CD4-positive, alpha-beta memory T cell (primary cell): ENCODE measurements around the gene ADORA3. TPM values are rescaled to one million over a fixed set of nuclear protein-coding genes. Genes with fewer than 3 reads are reported as not detected.

Experiments used
- CTCF ChIA-PET: fragments of 350-600 bp; sonication (Branson Sonifier 250); formaldehyde crosslinking; loops from one replicate; lab custom pipeline; 2021; ENCODE audit warnings: inconsistent platforms; ENCODE audit not compliant: partially characterized antibody; lab: Charles Lee
- POLR2A ChIA-PET: fragments of 350-600 bp; sonication (Branson Sonifier 250); formaldehyde crosslinking; loops from one replicate; lab custom pipeline; 2021; ENCODE audit not compliant: partially characterized antibody; lab: Charles Lee
- DNase-seq, 5 donors: peaks; one replicate each; pipeline versions ENCODE4 v3.0.0 to v3.0.0-alpha.2; 2020 to 2022; ENCODE audit warnings: mixed read lengths in 1 of 5
- H3K27ac ChIP-seq: one replicate; pipeline ENCODE4 v1.7.0; 2013; ENCODE audit warnings: low read depth, low read length
- H3K27me3 ChIP-seq: 2 replicates; pipeline ENCODE4 v1.7.0; 2013; ENCODE audit warnings: mild to moderate bottlenecking, low read length, moderate library complexity; ENCODE audit not compliant: insufficient read depth
- H3K36me3 ChIP-seq: 2 replicates; pipeline ENCODE4 v1.7.0; 2013; ENCODE audit warnings: mild to moderate bottlenecking, low read length, moderate library complexity; ENCODE audit not compliant: insufficient read depth
- H3K4me1 ChIP-seq: 2 replicates; pipeline ENCODE4 v1.7.0; 2013; ENCODE audit warnings: mild to moderate bottlenecking, low read length, moderate library complexity; ENCODE audit not compliant: insufficient read depth
- H3K4me3 ChIP-seq, 2 donors: one replicate each; pipeline ENCODE4 v1.7.0; 2013; ENCODE audit warnings: low read length in 2 of 2, mild to moderate bottlenecking in 1 of 2
- H3K9me3 ChIP-seq, 2 donors: one replicate each; pipeline ENCODE4 v1.7.0; 2013; ENCODE audit warnings: low read length in 2 of 2, control low read depth in 1 of 2; ENCODE audit not compliant: control insufficient read depth in 1 of 2
- H3K27ac Mint-ChIP-seq, 7 donors: one replicate each; pipeline ENCODE4 v1.8.0; 2020 to 2021; ENCODE audit warnings: mixed read lengths in 7 of 7, mild to moderate bottlenecking in 6 of 7, inconsistent platforms in 3 of 7, moderate library complexity in 3 of 7
- H3K27me3 Mint-ChIP-seq, 2 donors: one replicate each; pipeline ENCODE4 v1.8.0; 2020 to 2021; ENCODE audit warnings: mixed read lengths in 2 of 2
- H3K36me3 Mint-ChIP-seq, 2 donors: one replicate each; pipeline ENCODE4 v1.8.0; 2020 to 2021; ENCODE audit warnings: mixed read lengths in 2 of 2, inconsistent platforms in 1 of 2, mild to moderate bottlenecking in 1 of 2
- H3K4me1 Mint-ChIP-seq, 4 donors: one replicate each; pipeline ENCODE4 v1.8.0; 2020 to 2021; ENCODE audit warnings: mixed read lengths in 4 of 4, mild to moderate bottlenecking in 1 of 4
- H3K4me3 Mint-ChIP-seq, 8 donors: one replicate each; pipeline ENCODE4 v1.8.0; 2020 to 2021; ENCODE audit warnings: mixed read lengths in 8 of 8, mild to moderate bottlenecking in 7 of 8, moderate library complexity in 6 of 8, inconsistent platforms in 3 of 8
- H3K9me3 Mint-ChIP-seq, 8 donors: one replicate each; pipeline ENCODE4 v1.8.0; 2020 to 2021; ENCODE audit warnings: mixed read lengths in 8 of 8, mild to moderate bottlenecking in 5 of 8, inconsistent platforms in 3 of 8, moderate library complexity in 1 of 8
- intact Hi-C: fragments of 100-400 bp; cut with micrococcal nuclease; formaldehyde crosslinking; loops from one replicate; pipeline ENCODE4 v1.15.1; 2023
- polyA plus RNA-seq, 2 donors: library from polyadenylated mRNA; unstranded; fragments of 300-500 nt; fragmentation: Illumina TruSeq; gene quantifications; one replicate each; pipeline ENCODE4 v1.2.3, GENCODE V29; 2021
- total RNA-seq, 2 experiments: library from RNA; stranded (reverse); gene quantifications; one replicate each; pipeline ENCODE4 v1.2.3, GENCODE V29; 2021

The ADORA3 gene
- total and polyA plus RNA-seq, 4 experiments from 2014 or later, result 0.41 to 0.46 (median 0.42) TPM; not detected in 1

DNA sequence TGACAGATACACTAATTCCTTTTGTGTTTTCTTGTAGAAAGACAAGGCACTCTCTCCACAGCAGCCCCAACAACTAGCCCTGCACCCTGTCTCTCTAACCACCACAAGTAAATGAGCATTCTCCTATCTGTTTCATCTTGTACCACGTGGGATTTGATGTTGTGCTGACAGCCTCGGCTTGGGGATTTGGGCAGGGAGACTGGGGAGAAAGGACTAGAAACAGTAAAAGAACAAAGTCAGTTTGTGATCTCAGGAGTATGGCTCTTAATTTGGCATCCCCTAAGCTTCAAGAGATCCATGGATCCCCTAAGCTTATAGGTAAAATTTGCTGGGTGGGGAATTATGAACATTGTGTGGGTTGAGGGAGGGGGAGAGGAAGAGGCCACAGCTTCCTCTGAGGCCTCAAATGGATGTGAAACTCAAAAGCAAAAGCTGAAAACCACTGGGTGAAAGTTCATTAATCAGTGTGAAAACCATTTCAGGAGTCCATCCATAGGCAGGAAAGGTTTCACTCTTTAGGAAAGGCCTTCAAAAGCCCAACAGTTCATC, 26.6 kb downstream of the ADORA3 start:
- H3K27me3 ChIP-seq, result no peaks in the 10 kb centered on the region
- H3K4me3 ChIP-seq, result peak overlapping the region; percentile 1 to 48
- Mint-ChIP-seq H3K4me3 (peak overlapping the region; percentile 74 to 96 (median 90)), H3K9me3 (peaks cover 0 to 2% (median 0%) of the 10 kb centered on the region in 8 donors), H3K27me3 (no peaks in the 10 kb centered on the region), H3K27ac (peak overlapping the region; percentile 85 to 96 (median 92)), H3K4me1 (peaks cover 47 to 71% (median 60%) of the 10 kb centered on the region in 4 donors), H3K36me3 (peaks cover 18 to 20% of the 10 kb centered on the region in 2 donors)
- ChIA-PET CTCF (interaction anchor here (0.8 to 10.6 kb wide), 12 partner anchors 9 to 274 kb away, joined by 3 to 116 read pairs (median 3); partner anchors contain the start of genes ADORA3, ATP5PB, TMIGD3 and WDR77), POLR2A (interaction anchor here (0.6 to 9.9 kb wide), 22 partner anchors 11 to 285 kb away, joined by 3 to 170 read pairs (median 6); partner anchors contain the start of genes ADORA3, ATP5PB, INKA2 and RAP1A)
- no peaks in the 10 kb centered on the region for H3K9me3 ChIP-seq
- intact Hi-C loops, result no loop called here
- H3K36me3 ChIP-seq, result no peaks in the 10 kb centered on the region
- peaks cover 75% of the 10 kb centered on the region for H3K4me1 ChIP-seq
- peak; percentile 67 to 77 (median 75) for DNase-seq
- H3K27ac ChIP-seq, result peak overlapping the region; percentile 55

DNA sequence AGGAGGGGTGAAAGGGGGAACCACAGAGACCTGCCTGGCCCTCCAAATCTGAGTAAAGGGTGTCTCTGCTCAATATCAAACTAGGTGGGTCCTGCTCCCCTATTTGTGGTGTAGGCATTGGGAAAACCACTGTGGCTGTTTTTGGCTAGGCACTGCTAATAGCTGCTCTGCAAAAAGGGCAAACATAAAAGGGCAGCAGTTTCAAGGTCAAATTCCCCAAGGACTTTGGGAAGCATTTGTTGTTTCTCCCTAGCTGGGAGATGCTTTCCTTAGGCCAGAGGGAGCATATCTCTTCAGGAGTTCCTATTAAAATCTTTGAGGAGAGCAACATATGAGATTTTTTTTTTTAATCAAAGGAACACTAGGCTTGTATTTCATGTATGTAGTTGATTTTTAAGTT, 27.2 kb downstream of the ADORA3 start:
- ChIA-PET CTCF (interaction anchor here (0.8 to 10.6 kb wide), 9 partner anchors 12 to 271 kb away, joined by 3 to 116 read pairs (median 4); partner anchors contain the start of genes ADORA3, ATP5PB, TMIGD3 and WDR77), POLR2A (interaction anchor here (0.6 to 9.9 kb wide), 17 partner anchors 11 to 284 kb away, joined by 3 to 170 read pairs (median 9); partner anchors contain the start of genes ADORA3, ATP5PB, RAP1A and TMIGD3)
- Histone ChIP-seq H3K4me3 (peak overlapping the region; percentile 1 to 48), H3K4me1 (peaks cover 81% of the 10 kb centered on the region), H3K27me3 (no peaks in the 10 kb centered on the region), H3K36me3 (no peaks in the 10 kb centered on the region), H3K9me3 (no peaks in the 10 kb centered on the region), H3K27ac (peak overlapping the region; percentile 55)
- peaks cover 0 to 4% (median 0%) of the 10 kb centered on the region in 8 donors for H3K9me3 Mint-ChIP-seq
- intact Hi-C loops, result no loop called here
- DNase-seq, result no peak
- H3K4me1 Mint-ChIP-seq, result peaks cover 42 to 66% (median 54%) of the 10 kb centered on the region in 4 donors
- peak overlapping the region; percentile 85 to 96 (median 92) for H3K27ac Mint-ChIP-seq
- peak overlapping the region; percentile 74 to 96 (median 90) for H3K4me3 Mint-ChIP-seq
- H3K27me3 Mint-ChIP-seq, result no peaks in the 10 kb centered on the region
- H3K36me3 Mint-ChIP-seq, result peaks cover 18 to 20% of the 10 kb centered on the region in 2 donors

DNA sequence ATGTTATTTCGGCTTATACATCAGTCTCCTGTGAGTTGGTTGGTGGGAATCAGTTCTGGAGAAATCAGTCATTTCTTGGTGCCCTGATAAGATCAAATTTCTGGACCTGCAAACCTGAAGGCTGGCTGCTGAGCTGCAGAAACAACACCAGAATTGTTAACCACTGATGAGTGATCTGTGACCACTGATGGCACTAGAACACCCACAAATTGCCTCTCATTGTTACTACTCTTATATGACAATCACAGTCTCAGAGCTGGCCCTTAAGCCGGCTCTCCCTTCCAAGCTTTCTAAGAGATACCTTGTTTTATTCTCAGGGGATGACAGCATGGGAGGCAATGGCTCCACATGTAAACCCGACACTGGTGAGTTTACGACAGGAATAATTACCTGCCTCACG, 27.7 kb downstream of the ADORA3 start:
- peak overlapping the region; percentile 1 to 48 for H3K4me3 ChIP-seq
- POLR2A ChIA-PET, result interaction anchor here (0.6 to 9.9 kb wide), 11 partner anchors 10 to 279 kb away, joined by 3 to 170 read pairs (median 12); partner anchors contain the start of genes ADORA3, ATP5PB, RAP1A and TMIGD3
- peak in 2 of 5 donors; percentile 13 to 52 for DNase-seq
- peaks cover 86% of the 10 kb centered on the region for H3K4me1 ChIP-seq
- intact Hi-C loops, result no loop called here
- Mint-ChIP-seq H3K36me3 (peaks cover 18 to 20% of the 10 kb centered on the region in 2 donors), H3K27me3 (no peaks in the 10 kb centered on the region), H3K4me1 (peaks cover 42 to 64% (median 52%) of the 10 kb centered on the region in 4 donors), H3K27ac (peak overlapping the region; percentile 85 to 96 (median 92)), H3K4me3 (peak overlapping the region; percentile 74 to 96 (median 90)), H3K9me3 (peaks cover 0 to 4% (median 0%) of the 10 kb centered on the region in 8 donors)
- CTCF ChIA-PET, result interaction anchor here (1.2 to 10.6 kb wide), 5 partner anchors 11 to 32 kb away, joined by 4 to 116 read pairs (median 10); partner anchors contain the start of genes ADORA3, ATP5PB, TMIGD3 and WDR77
- H3K27me3 ChIP-seq, result no peaks in the 10 kb centered on the region
- no peaks in the 10 kb centered on the region for H3K36me3 ChIP-seq
- peak overlapping the region; percentile 55 for H3K27ac ChIP-seq
- no peaks in the 10 kb centered on the region for H3K9me3 ChIP-seq

DNA sequence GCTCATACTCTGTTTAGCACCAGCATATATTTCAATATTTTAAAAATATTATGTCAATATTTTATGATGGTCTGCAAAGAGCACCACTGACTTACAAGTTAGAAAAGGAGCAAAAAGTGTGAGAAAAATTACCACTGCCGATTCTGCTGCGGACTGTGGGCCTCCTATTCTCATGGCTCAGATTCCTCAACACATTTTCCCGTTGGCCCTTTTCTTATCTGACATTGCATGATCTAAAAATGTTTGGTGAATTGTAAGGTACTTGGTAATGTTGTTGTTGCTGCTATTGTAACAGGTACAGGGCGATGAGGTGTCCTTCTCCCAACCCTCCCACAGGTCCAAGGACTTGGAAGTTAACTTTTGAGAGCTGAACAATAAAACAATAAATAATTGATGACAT, 28.9 kb downstream of the ADORA3 start:
- peak overlapping the region; percentile 74 to 96 (median 90) for H3K4me3 Mint-ChIP-seq
- peaks cover 0 to 4% (median 0%) of the 10 kb centered on the region in 8 donors for H3K9me3 Mint-ChIP-seq
- H3K36me3 ChIP-seq, result no peaks in the 10 kb centered on the region
- H3K36me3 Mint-ChIP-seq, result peaks cover 18 to 20% of the 10 kb centered on the region in 2 donors
- CTCF ChIA-PET, result interaction anchor here (0.9 to 10.6 kb wide), 4 partner anchors 9 to 34 kb away, joined by 3 to 116 read pairs (median 10); partner anchors contain the start of genes ATP5PB and WDR77
- no peaks in the 10 kb centered on the region for H3K9me3 ChIP-seq
- intact Hi-C loops, result no loop called here
- no peaks in the 10 kb centered on the region for H3K27me3 ChIP-seq
- peaks cover 40 to 56% (median 49%) of the 10 kb centered on the region in 4 donors for H3K4me1 Mint-ChIP-seq
- peak overlapping the region; percentile 55 for H3K27ac ChIP-seq
- peak overlapping the region; percentile 85 to 97 (median 95) for H3K27ac Mint-ChIP-seq
- peak overlapping the region; percentile 50 to 53 for H3K4me3 ChIP-seq
- H3K27me3 Mint-ChIP-seq, result no peaks in the 10 kb centered on the region
- peaks cover 98% of the 10 kb centered on the region for H3K4me1 ChIP-seq
- DNase-seq, result no peak
- POLR2A ChIA-PET, result interaction anchor here (1.0 to 9.9 kb wide), 5 partner anchors 24 to 280 kb away, joined by 4 to 170 read pairs (median 18); partner anchors contain the start of genes ADORA3, ATP5PB, TMIGD3 and WDR77

DNA sequence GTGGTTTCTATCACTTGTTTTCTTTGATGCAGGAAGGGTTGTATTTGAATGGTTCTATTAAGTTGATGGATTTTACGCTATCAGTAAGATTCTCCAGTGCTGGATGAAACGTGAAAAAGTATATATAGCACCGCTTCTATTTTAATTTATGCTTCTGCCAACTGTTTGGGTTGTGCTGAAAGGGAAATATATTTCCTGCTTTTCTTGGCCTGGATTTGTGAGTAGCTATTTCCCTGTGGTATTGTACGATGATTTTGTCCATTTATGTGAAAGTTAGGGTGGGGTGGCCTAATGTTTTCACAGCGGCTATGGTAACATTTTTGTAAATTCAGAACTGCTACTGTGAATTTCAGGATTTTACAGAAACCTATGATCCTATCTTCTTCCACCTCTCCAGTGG, 29.3 kb downstream of the ADORA3 start:
- peaks cover 98% of the 10 kb centered on the region for H3K4me1 ChIP-seq
- Mint-ChIP-seq H3K4me1 (peaks cover 40 to 56% (median 49%) of the 10 kb centered on the region in 4 donors), H3K36me3 (peaks cover 18 to 20% of the 10 kb centered on the region in 2 donors), H3K27ac (peak overlapping the region in 6 of 7 donors; percentile 81 to 97 (median 90)), H3K9me3 (peaks cover 0 to 4% (median 0%) of the 10 kb centered on the region in 8 donors), H3K27me3 (no peaks in the 10 kb centered on the region), H3K4me3 (peak overlapping the region; percentile 74 to 96 (median 90))
- no peaks in the 10 kb centered on the region for H3K9me3 ChIP-seq
- POLR2A ChIA-PET, result interaction anchor here (0.7 to 9.9 kb wide), 3 partner anchors 24 to 271 kb away, joined by 3 to 170 read pairs (median 164); partner anchors contain the start of genes ADORA3, ATP5PB, TMIGD3 and WDR77
- intact Hi-C loops, result no loop called here
- peak overlapping the region; percentile 55 for H3K27ac ChIP-seq
- DNase-seq, result no peak
- H3K36me3 ChIP-seq, result no peaks in the 10 kb centered on the region
- CTCF ChIA-PET, result interaction anchor here (0.9 to 10.6 kb wide), 4 partner anchors 9 to 34 kb away, joined by 3 to 116 read pairs (median 10); partner anchors contain the start of genes ATP5PB and WDR77
- H3K4me3 ChIP-seq, result peak overlapping the region; percentile 50 to 53
- H3K27me3 ChIP-seq, result no peaks in the 10 kb centered on the region

DNA sequence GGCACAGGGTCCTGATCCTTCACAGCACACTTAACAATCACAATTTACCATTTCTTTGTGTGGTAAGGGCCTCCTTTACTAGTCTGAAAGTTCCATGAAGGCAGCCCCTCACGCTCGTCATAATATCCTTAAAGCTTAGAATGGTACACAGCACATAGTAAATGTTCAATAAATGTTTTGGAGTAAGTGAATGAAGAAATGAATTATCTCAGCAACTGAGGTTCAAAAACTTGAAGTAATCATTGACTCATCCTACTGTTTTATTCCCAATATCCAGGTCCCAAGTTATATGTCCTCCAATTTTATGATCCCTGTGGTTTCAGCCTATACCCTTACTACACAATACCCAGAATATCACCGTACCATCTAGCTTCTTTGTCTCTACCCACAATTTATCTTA, 31.9 kb downstream of the ADORA3 start:
- Mint-ChIP-seq H3K27me3 (no peaks in the 10 kb centered on the region), H3K4me1 (peaks cover 21 to 33% (median 29%) of the 10 kb centered on the region in 4 donors), H3K27ac (no peak overlapping the region), H3K36me3 (peaks cover 7 to 8% of the 10 kb centered on the region in 2 donors), H3K9me3 (peaks cover 0 to 2% (median 0%) of the 10 kb centered on the region in 8 donors), H3K4me3 (no peak overlapping the region)
- H3K27ac ChIP-seq, result peak overlapping the region; percentile 68
- intact Hi-C loops, result loop anchor here (1.0 to 2.0 kb wide), 3 partner anchors 22 to 283 kb away; partner anchors contain the start of genes ATP5PB, DDX20 and WDR77
- no peaks in the 10 kb centered on the region for H3K27me3 ChIP-seq
- H3K9me3 ChIP-seq, result no peaks in the 10 kb centered on the region
- H3K36me3 ChIP-seq, result no peaks in the 10 kb centered on the region
- ChIA-PET CTCF (interaction anchor here (0.8 to 10.6 kb wide), 4 partner anchors 10 to 198 kb away, joined by 3 to 116 read pairs (median 16); partner anchors contain the start of genes ATP5PB and WDR77), POLR2A (interaction anchor here (0.5 to 9.9 kb wide), 18 partner anchors 10 to 1133 kb away, joined by 3 to 170 read pairs (median 6); partner anchors contain the start of genes ADORA3, ATP5PB, TMIGD3 and WDR77)
- peak overlapping the region in 1 of 2 donors; percentile 16 for H3K4me3 ChIP-seq
- DNase-seq, result no peak
- H3K4me1 ChIP-seq, result peaks cover 85% of the 10 kb centered on the region
